ENCODE results near the gene CIB4. TPM values are rescaled to one million over a fixed set of nuclear protein-coding genes. Genes with fewer than 3 reads are reported as not detected.
A peak's percentile ranks its signal among the peaks of the same experiment; 100 is the strongest.

CIB4 gene
- polyA plus RNA-seq, 6 donors from 2014 or later, result not detected

DNA sequence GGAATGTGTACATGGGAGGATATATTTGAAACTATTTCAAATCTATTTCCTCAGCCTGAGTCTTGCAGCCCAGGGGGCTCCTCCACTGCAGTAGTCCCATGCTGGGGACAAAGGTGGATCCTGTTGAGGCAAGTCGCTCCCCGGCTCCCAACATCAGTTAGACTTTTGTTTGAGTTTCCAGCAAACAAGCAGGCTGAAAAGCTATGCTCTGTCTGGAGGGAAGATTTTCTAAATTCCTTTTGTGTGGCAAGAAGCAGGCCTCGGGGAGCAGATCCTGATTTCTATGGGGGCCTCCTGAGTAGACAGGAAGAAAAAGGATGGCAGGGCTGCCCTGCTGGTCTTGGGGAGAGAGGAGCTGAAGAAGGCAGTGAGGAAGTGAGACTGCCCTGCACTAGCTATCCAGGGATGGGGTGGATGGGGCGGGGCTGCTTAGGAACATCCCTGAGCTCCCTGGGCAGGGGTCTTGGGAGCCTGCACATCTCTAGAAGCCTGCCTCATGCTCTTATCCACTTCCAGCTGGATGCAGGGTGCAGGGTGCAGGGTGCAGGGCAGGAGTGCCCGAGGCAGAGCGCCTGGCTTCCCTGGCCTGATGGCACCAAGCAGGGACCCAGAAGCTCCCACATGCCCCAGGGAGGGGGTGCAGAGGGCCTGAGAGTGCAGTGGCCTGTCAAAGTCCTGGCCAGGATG lies 6.0 kb upstream of the CIB4 start:
- Mint-ChIP-seq H3K36me3 (no peaks in the 10 kb centered on the region), H3K27ac (no peak overlapping the region), H3K4me1 (no peaks in the 10 kb centered on the region), H3K27me3 (peaks cover 24 to 63% (median 54%) of the 10 kb centered on the region in 3 donors), H3K9me3 (no peaks in the 10 kb centered on the region), H3K4me3 (no peak overlapping the region)
- no peak for DNase-seq
- ATAC-seq (ENCODE audit: low read depth in 2 of 2), result no peak

DNA sequence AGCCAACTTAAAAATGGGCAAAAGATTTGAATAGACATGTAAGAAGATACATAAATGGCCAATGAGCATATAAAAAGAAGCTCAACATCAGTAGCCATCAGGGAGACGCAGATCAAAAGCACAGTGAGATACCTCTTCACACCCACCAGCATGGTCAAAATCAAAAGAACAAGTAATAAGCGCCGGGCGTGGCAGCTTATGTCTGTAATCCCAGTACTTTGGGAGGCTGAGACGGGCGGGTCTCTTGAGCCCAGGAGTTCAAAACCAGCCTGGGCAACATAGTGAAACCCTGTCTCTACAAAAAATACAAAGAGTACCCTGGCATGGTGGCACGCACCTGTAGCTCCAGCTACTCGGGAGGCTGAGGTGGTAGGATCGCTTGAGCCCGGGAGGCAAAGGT lies 4.6 kb upstream of the CIB4 start:
- H3K27me3 Mint-ChIP-seq, result peaks cover 28 to 64% (median 50%) of the 10 kb centered on the region in 3 donors
- no peaks in the 10 kb centered on the region for H3K36me3 Mint-ChIP-seq
- H3K9me3 Mint-ChIP-seq, result no peaks in the 10 kb centered on the region
- H3K27ac Mint-ChIP-seq, result no peak overlapping the region
- no peaks in the 10 kb centered on the region for H3K4me1 Mint-ChIP-seq
- ATAC-seq (ENCODE audit: low read depth in 2 of 2), result no peak
- DNase-seq, result no peak
- H3K4me3 Mint-ChIP-seq, result no peak overlapping the region

DNA sequence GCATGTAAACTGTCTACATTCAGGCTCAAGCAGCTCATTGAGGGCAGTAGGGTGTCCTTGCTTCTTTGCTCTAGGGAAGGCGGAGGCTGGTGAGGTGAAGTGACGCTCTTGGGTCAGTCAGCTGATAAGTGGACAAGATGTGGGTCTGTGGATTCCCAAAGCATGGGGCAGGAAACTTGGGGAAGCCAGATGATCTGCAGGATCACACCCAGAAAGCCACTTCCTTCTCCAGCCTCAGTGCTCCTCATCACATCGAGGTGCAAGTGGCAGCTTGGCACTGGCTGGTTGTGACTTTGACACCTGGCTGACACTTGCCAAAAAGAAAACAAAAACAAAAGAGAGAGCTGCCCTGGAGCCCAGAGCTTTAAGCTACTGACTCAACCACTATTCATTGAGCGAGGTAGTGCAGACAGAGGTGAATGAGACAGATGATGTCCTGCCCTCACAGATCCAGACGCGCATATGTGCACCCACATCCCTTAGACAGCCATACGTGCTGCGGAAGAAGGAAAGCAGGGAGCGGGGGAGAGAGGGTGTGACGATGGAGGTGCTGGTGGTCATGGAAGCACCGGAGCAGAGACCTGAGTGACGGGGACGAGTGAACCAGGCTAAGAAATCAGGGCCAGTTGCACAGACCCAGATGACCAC lies 3.1 kb upstream of the CIB4 start:
- Mint-ChIP-seq H3K9me3 (no peaks in the 10 kb centered on the region), H3K36me3 (no peaks in the 10 kb centered on the region), H3K4me3 (peak overlapping the region in 1 of 8 donors; percentile 17), H3K4me1 (no peaks in the 10 kb centered on the region), H3K27ac (no peak overlapping the region), H3K27me3 (peaks cover 27 to 63% (median 49%) of the 10 kb centered on the region in 3 donors)
- DNase-seq (no peak), ATAC-seq (ENCODE audit: low read depth in 2 of 2) (no peak)

DNA sequence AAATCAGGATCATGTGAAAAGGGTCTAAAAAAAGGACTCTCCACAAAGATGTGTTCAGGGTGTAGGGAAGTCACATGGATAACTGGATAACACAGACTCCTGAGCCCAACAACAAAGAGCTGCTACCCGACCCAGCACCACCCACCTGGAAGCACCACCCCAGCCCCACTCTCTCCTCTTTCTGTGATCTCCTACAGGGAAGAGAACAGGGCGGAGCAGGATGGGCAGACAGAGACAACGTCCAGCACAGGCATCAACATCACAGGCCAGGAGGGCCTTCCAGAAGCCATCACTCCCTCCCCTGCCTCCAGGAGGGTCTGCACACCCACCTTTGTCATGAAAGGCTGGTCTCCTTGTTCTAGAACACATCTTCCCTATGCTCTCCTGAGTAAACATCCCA lies 1.3 kb upstream of the CIB4 start:
- Mint-ChIP-seq H3K9me3 (no peaks in the 10 kb centered on the region), H3K36me3 (no peaks in the 10 kb centered on the region)
- no peak for DNase-seq

DNA sequence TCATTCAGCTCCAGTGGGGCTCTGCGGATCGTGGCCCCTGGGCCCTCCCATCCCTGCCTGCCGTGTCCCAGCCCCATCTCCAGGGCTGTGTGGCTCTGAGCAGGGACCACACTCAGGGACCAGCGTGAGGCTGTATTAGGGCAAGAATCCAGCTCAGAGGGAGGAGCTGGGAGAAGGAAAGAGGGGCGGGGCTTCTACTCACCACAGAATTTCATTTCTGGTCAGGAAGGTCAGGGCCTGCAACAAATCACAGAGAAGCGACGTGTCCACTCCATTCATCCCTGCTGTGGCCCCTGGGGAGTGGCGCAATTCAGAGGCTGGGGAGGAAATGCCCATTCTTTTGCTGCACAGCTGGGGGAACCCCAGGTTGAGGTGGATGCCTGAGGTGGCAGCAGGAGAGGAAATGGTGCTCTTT lies 828 bp downstream of the CIB4 start:
- no peaks in the 10 kb centered on the region for H3K36me3 Mint-ChIP-seq
- H3K27me3 Mint-ChIP-seq, result peaks cover 23 to 53% (median 43%) of the 10 kb centered on the region in 3 donors
- H3K4me1 Mint-ChIP-seq, result no peaks in the 10 kb centered on the region
- no peaks in the 10 kb centered on the region for H3K9me3 Mint-ChIP-seq
- no peak overlapping the region for H3K4me3 Mint-ChIP-seq
- ATAC-seq (ENCODE audit: low read depth in 2 of 2) (no peak), DNase-seq (no peak)
- H3K27ac Mint-ChIP-seq, result no peak overlapping the region

More for the DNA sequence above, 1.3 kb upstream of the CIB4 start:
- Mint-ChIP-seq H3K4me1 (no peaks in the 10 kb centered on the region), H3K4me3 (no peak overlapping the region), H3K27ac (no peak overlapping the region), H3K27me3 (peaks cover 27 to 63% (median 49%) of the 10 kb centered on the region in 3 donors)
- no peak for ATAC-seq (ENCODE audit: low read depth in 2 of 2)

DNA sequence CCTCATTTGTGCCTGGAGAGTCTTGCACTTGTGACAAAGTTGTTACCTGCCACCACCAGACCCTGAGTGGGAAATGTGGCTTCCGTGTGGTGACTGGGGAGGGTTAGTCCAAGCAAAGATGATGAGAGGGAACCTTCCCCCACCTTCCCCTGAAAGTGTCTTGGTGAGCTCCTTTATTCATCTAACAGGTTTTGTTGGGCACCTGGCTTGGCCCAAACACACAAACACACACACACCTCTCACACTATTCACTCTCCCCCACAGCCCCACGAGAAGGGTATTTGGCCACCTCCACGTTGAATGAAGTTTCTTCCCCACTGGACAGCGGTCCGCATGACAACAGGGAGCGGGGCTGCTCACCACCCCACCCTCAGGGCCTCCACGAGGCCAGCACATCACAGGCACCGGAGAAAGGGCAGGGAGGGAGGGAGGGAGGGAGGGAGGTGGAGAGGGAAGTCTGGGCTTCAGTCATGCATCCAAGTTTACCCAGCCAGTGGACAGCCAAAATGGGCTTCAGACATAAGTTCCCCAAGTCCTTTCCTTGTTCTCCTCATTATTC lies 1.4 kb downstream of the CIB4 start:
- H3K4me1 Mint-ChIP-seq, result no peaks in the 10 kb centered on the region
- H3K36me3 Mint-ChIP-seq, result no peaks in the 10 kb centered on the region
- DNase-seq (no peak), ATAC-seq (ENCODE audit: low read depth in 2 of 2) (no peak)
- peaks cover 23 to 47% (median 37%) of the 10 kb centered on the region in 3 donors for H3K27me3 Mint-ChIP-seq
- no peak overlapping the region for H3K27ac Mint-ChIP-seq
- H3K4me3 Mint-ChIP-seq, result no peak overlapping the region
- no peaks in the 10 kb centered on the region for H3K9me3 Mint-ChIP-seq

DNA sequence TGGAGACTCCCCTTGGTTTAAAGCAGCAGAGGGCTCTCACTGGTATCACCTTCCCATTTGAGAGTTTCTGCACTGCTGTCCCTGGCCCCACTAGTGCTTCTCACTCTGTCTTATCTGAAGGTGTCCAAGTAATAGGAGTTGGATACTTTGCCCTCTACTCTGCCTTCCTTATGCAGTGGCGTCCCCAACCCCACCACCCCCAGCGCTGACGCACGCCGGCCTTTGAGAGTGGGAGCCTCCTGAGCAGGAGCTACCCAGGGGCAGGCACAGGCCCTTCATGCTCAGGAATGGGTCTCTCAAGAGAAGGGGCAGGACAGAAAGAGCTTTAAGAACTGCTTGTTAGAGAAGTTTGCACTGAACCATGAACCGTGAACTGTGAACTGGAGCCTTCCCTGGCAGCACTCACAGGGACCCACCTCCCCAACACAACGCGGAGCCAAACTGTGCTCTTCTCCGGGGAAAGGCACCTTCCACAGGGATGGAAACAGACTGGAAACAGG lies 3.3 kb downstream of the CIB4 start:
- DNase-seq (no peak), ATAC-seq (ENCODE audit: low read depth in 2 of 2) (no peak)
- no peak overlapping the region for H3K27ac Mint-ChIP-seq
- H3K27me3 Mint-ChIP-seq, result peaks cover 14 to 31% (median 22%) of the 10 kb centered on the region in 3 donors
- no peaks in the 10 kb centered on the region for H3K9me3 Mint-ChIP-seq
- H3K4me1 Mint-ChIP-seq, result no peaks in the 10 kb centered on the region
- no peak overlapping the region for H3K4me3 Mint-ChIP-seq
- H3K36me3 Mint-ChIP-seq, result no peaks in the 10 kb centered on the region

DNA sequence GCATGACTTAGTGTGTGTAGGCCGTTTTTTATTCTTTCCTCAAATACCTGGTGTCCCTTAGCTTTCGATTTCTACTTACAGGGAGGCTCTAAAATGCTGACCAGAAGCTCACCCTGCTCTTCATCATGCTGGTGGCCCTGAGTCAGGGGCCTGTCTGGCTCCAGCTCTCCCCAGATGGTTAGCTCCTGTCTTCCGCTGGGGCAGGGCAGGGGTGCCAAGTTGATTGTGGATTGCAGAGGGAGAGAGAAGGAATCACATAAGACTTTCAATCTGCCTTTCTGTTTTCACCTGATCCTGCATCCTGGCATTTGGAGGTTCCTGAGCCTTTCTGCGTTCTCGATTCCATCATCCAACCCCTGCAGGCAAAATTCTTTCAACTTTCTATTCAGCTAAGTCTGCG lies 4.2 kb downstream of the CIB4 start:
- Mint-ChIP-seq H3K27me3 (peaks cover 7 to 30% (median 15%) of the 10 kb centered on the region in 3 donors), H3K9me3 (no peaks in the 10 kb centered on the region), H3K4me3 (no peak overlapping the region), H3K36me3 (no peaks in the 10 kb centered on the region), H3K4me1 (no peaks in the 10 kb centered on the region), H3K27ac (no peak overlapping the region)
- ATAC-seq (ENCODE audit: low read depth in 2 of 2) (no peak), DNase-seq (no peak)

DNA sequence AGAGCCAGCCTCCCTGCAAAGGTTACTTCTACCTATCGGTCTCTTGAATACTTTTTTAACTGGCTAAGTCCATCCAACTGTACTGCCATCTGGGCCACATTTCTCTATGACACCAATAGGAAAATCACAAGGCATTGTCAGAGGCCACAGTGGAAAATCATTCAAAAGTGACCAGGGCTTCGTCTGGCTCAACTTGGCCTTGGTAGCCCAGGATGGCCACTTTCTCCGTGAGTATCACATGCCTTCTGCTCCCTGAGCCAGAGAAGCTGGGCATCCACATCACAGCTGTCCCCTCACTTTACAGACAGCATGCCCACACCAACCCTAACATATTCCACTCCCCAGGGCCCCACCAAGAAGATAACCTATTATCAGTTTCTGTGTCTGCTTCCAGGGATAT lies 5.8 kb downstream of the CIB4 start:
- no peak for ATAC-seq (ENCODE audit: low read depth in 2 of 2)
- H3K4me1 Mint-ChIP-seq, result no peaks in the 10 kb centered on the region
- no peak for DNase-seq
- no peaks in the 10 kb centered on the region for H3K36me3 Mint-ChIP-seq
- no peak overlapping the region for H3K4me3 Mint-ChIP-seq
- H3K27me3 Mint-ChIP-seq, result peaks cover under 1 to 27% (median 11%) of the 10 kb centered on the region in 3 donors
- no peaks in the 10 kb centered on the region for H3K9me3 Mint-ChIP-seq
- H3K27ac Mint-ChIP-seq, result peak overlapping the region in 2 of 6 donors; percentile 10 to 30

GRCh38 chr2:26634636-26635230 lies 6.4 kb downstream of the CIB4 start:
- DNase-seq, result no peak
- no peaks in the 10 kb centered on the region for H3K4me1 Mint-ChIP-seq
- H3K27ac Mint-ChIP-seq, result no peak overlapping the region
- H3K36me3 Mint-ChIP-seq, result no peaks in the 10 kb centered on the region
- no peak overlapping the region for H3K4me3 Mint-ChIP-seq
- ATAC-seq (ENCODE audit: low read depth in 2 of 2), result no peak
- H3K27me3 Mint-ChIP-seq, result peaks cover 0 to 20% (median 7%) of the 10 kb centered on the region in 3 donors
- H3K9me3 Mint-ChIP-seq, result no peaks in the 10 kb centered on the region

GRCh38 chr2:26633993-26634595 lies 7.1 kb downstream of the CIB4 start:
- Mint-ChIP-seq H3K36me3 (no peaks in the 10 kb centered on the region), H3K9me3 (no peaks in the 10 kb centered on the region), H3K27me3 (peaks cover 0 to 18% (median 7%) of the 10 kb centered on the region in 3 donors), H3K4me1 (no peaks in the 10 kb centered on the region), H3K27ac (no peak overlapping the region), H3K4me3 (no peak overlapping the region)
- ATAC-seq (ENCODE audit: low read depth in 2 of 2), result no peak
- DNase-seq, result no peak

DNA sequence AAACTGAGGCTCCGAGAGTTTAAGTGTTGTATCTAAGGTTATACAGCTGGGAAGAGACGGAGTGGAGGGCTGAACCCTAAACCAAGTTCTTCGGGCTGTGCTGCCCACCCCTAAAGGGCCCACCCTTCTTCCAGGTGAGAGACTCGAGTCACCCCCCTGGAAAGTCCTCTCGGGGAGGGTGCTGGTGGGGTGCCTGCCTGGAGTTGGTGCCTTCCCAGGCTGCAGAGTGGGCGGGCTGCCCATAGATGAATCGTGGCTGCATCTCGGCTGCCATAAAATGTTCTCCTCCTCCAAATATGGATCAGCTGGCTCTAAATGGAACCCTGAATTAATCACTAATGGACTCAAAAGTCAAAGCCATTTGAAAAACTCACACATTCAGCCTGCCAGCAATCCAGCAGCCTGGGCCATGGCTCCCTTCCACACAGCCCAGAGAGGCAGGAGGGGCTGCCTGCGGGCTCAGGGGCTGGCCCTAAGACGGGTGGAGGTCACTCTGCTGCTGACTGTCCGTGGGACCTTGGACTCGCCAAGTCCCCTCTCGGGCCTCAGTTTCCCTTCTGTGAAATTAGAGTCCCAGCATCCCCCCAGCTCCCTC lies 7.7 kb downstream of the CIB4 start:
- no peaks in the 10 kb centered on the region for H3K9me3 Mint-ChIP-seq
- H3K27ac Mint-ChIP-seq, result no peak overlapping the region
- H3K4me3 Mint-ChIP-seq, result no peak overlapping the region

GRCh38 chr2:26632624-26633185 lies 8.5 kb downstream of the CIB4 start:
- DNase-seq (no peak), ATAC-seq (ENCODE audit: low read depth in 2 of 2) (no peak)
- Mint-ChIP-seq H3K9me3 (no peaks in the 10 kb centered on the region), H3K27me3 (peaks cover 0 to 26% (median 18%) of the 10 kb centered on the region in 3 donors), H3K36me3 (no peaks in the 10 kb centered on the region), H3K27ac (peak overlapping the region in 1 of 6 donors; percentile 30), H3K4me3 (peak overlapping the region in 1 of 8 donors; percentile 44), H3K4me1 (no peaks in the 10 kb centered on the region)

More for the DNA sequence above, 7.7 kb downstream of the CIB4 start:
- Mint-ChIP-seq H3K27me3 (peaks cover 0 to 18% (median 11%) of the 10 kb centered on the region in 3 donors), H3K36me3 (no peaks in the 10 kb centered on the region), H3K4me1 (no peaks in the 10 kb centered on the region)
- DNase-seq, result no peak
- no peak for ATAC-seq (ENCODE audit: low read depth in 2 of 2)

All from naive B cell (primary cell).